Measurements from ENCODE around the gene EOMES. TPM values are rescaled to one million over a fixed set of nuclear protein-coding genes. Genes with fewer than 3 reads are reported as not detected.
A peak's percentile ranks its signal among the peaks of the same experiment; 100 is the strongest.

Gene EOMES
- total and polyA plus RNA-seq, 2 of the 8 experiments (the other 6 are each of a cell fraction or from before 2014, with no cell fraction given) = 0.09 to 0.47 TPM

DNA sequence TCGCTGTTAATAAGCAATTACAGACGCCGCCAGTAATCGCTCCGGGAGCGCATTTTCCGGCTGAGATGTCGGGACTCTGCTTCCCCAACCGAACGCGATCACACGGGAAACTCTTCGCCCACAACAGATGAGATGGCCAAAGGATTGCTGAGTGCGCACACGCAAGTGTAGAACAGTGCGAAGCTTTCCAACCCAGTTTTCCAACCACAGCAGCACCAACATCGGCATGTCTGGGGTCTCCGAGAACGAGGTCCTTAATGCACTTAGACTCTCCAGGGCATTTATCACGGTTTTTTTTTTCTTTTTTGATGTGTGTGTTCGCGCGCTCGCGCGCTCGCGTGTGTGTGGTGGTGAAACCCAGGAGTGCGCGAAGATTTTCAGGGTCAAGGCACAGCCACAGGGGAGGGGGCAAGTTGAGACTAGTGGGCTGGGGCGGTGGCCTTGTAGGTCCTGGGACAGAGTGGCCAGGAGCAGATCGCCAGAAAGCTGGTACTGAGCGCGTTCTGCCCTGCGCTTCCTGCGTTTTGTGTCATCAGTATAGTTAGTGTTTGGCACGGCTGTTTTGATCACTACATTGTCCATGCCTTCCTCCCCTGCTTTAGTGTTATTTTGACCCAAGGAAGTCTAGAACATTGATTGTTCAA is 1.8 kb upstream of the EOMES start:
- H2BK12ac ChIP-seq (ENCODE audit: low read depth, low read length) = peak overlapping the region; percentile 84
- FAIRE-seq (no peak), DNase-seq (ENCODE audit: low read depth in 1 of 2, low spot score in 2 of 2) (peak in 1 of 2 experiments; percentile 57)
- peaks cover 8 to 35% (median 18%) of the 10 kb centered on the region in 4 experiments for H3K4me1 ChIP-seq (replicated peaks in 1 of 4; ENCODE audit: control insufficient read depth in 3 of 4, insufficient read depth in 4 of 4, low read length in 3 of 4)
- 7% methylated on average over 37 of the region's 37 CpGs; no CpG with 5 or more reads in 1 of the 2 experiments for WGBS, 2 experiments (ENCODE audit: extremely low coverage in 1 of 2, insufficient coverage in 1 of 2, insufficient read length in 1 of 2, insufficient replicate concordance in 2 of 2, low coverage in 1 of 2, low lambda C conversion rate in 2 of 2, missing lambda C conversion rate in 1 of 2)
- H2BK5ac ChIP-seq (ENCODE audit: low read depth, low read length) = no peak overlapping the region
- no peak overlapping the region for H3K23ac ChIP-seq (ENCODE audit: insufficient read length)
- H2BK20ac ChIP-seq (ENCODE audit: low read length) = no peak overlapping the region
- H3K36me3 ChIP-seq (ENCODE audit: control insufficient read depth in 2 of 4, insufficient read depth in 4 of 4, low read length in 3 of 4) = no peaks in the 10 kb centered on the region
- no peak overlapping the region; the same call in 1 of the 2 replicates for H2AK5ac ChIP-seq (ENCODE audit: low read depth, low read length)
- no peak overlapping the region for H4K8ac ChIP-seq (ENCODE audit: extremely low read depth, insufficient read depth, low read length)
- no peak overlapping the region for H2AFZ ChIP-seq (ENCODE audit: low read length)
- H4K5ac ChIP-seq (ENCODE audit: insufficient read length, low read depth, low read length) = no peak overlapping the region
- H3K9me3 ChIP-seq (ENCODE audit: insufficient read depth in 2 of 2, low read depth in 1 of 2, low read length in 1 of 2) = no peaks in the 10 kb centered on the region
- no peak overlapping the region for H4K91ac ChIP-seq (replicated peaks; ENCODE audit: insufficient read length, low read length)
- H3K27me3 ChIP-seq (replicated peaks in 1 of 4; ENCODE audit: control insufficient read depth in 3 of 4, extremely low read depth in 1 of 4, insufficient read depth in 3 of 4, low read length in 3 of 4) = peaks cover 67 to 99% (median 85%) of the 10 kb centered on the region in 4 experiments
- no peak overlapping the region for H2BK120ac ChIP-seq (replicated peaks; ENCODE audit: low read depth, low read length)
- no peak overlapping the region for H3K27ac ChIP-seq (ENCODE audit: low read depth, low read length)
- no peak overlapping the region for H3K56ac ChIP-seq (replicated peaks; ENCODE audit: insufficient read length, low read depth, low read length)
- no peaks in the 10 kb centered on the region for H3K79me1 ChIP-seq (ENCODE audit: low read depth, low read length)
- peak overlapping the region; percentile 82 to 88 for H3K4me2 ChIP-seq (ENCODE audit: insufficient read depth in 1 of 2, low read depth in 2 of 2, low read length in 2 of 2)
- POLR2A ChIA-PET (ENCODE audit: partially characterized antibody) = interaction anchor here (1.6 kb wide), 1 partner anchor 11 kb away, joined by 7 read pairs; no protein-coding TSS in a partner anchor
- peaks cover 9 to 25% of the 10 kb centered on the region in 2 experiments for H4K20me1 ChIP-seq (replicated peaks in 1 of 2; ENCODE audit: control insufficient read depth in 1 of 2, insufficient read depth in 2 of 2, low read length in 2 of 2)
- H3K9ac ChIP-seq (replicated peaks in 1 of 4; ENCODE audit: extremely low read depth in 1 of 4, low read depth in 3 of 4, low read length in 3 of 4) = no peak overlapping the region
- H2BK15ac ChIP-seq (ENCODE audit: low read length) = no peak overlapping the region
- H3K18ac ChIP-seq (ENCODE audit: extremely low read depth, low read length) = 0 out of 2 replicates have a peak overlapping the region, but pooled peaks have one; percentile 2
- CTCF ChIA-PET (ENCODE audit: partially characterized antibody) = interaction anchor here (0.6 to 6.8 kb wide), 9 partner anchors 9 to 602 kb away, joined by 3 to 70 read pairs (median 4); no protein-coding TSS in a partner anchor
- no peaks in the 10 kb centered on the region for H3K79me2 ChIP-seq (ENCODE audit: control insufficient read depth in 1 of 2, insufficient read depth in 2 of 2, low read length in 2 of 2)
- H3K14ac ChIP-seq (ENCODE audit: insufficient read length) = no peak overlapping the region
- no peak overlapping the region for H3K4ac ChIP-seq (replicated peaks; ENCODE audit: insufficient read length, low read depth, low read length)
- H3K4me3 ChIP-seq (ENCODE audit: extremely low read depth in 1 of 4, insufficient read depth in 2 of 4, low read depth in 3 of 4, low read length in 4 of 4) = peak overlapping the region in 3 of 4 experiments; percentile 5 to 64 (median 17); a peak in 3 of 8 replicates
- peaks cover 14% of the 10 kb centered on the region for H3K23me2 ChIP-seq (ENCODE audit: low read depth, low read length)
- TF ChIP-seq KDM5A (IDR thresholded peaks at IDR 0.05; ENCODE audit: low read length) = no peak

All from H1 (cell line).